ENCODE measurements around the gene PTPN3. TPM values are rescaled to one million over a fixed set of nuclear protein-coding genes. Genes with fewer than 3 reads are reported as not detected.
A peak's percentile ranks its signal among the peaks of the same experiment; 100 is the strongest.
"Not testable (repeated sequence)": the region's sequence is repeated elsewhere in the genome, so short reads cannot be mapped to it uniquely, and the experiment has no call there.

The PTPN3 gene
- total RNA-seq, result 6.2 to 7.5 TPM (median 6.8 TPM) in 3 replicates

DNA sequence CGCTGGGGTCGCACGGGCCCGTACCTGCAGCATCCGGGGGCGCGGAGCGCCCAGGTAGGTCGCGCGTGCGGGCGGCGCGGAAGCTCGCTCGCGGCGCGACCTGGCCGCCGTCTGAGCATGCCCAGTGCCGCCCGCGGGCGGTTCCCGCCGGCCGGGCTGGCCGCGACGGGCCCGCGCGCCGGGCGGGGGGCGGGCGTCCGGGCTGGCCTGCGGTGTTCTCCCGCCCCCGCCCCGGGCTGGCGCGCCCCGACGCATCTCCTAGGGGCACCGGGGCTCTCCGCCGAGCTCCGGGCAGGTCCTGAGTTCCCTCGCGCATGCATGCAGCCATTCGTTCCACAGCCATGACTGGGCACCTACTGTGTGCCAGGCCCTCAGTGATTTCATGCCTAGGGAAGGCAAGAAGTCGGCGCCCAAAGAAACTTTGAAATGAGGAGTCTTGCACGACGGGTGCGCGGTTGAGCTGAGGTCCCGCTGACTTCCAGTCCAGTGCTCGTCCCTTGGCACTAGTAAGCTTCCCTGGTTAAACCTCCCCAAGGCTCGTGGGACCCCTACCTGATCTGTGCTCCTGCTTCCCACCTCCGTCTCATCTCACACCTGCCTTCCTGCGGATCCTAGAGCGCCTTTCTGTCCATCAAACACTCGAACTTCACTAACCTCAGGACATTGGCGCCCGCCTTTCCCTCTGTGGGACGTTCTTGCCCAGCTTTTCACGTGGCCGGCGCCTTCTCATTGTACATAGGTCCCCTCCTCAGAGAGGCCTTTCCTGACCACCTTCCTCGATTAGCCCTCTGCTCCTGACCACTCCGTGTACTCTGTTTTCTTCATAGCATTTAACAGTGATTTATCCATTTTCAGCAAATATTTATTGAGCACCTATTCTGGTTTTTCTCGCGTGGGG lies at the start of gene PTPN3:
Gene PTPN3, minus strand, starts transcription at position 113 of the 898 bp plus-strand sequence. CDS start 34,873 bp downstream, outside the sequence.
- H3K9me3 Mint-ChIP-seq, result no peaks in the 10 kb centered on the region
- H3K4me3 Mint-ChIP-seq, result peak within 1 kb of the TSS; percentile 71
- no peak within 1 kb of the TSS for H3K27ac Mint-ChIP-seq
- H3K27me3 Mint-ChIP-seq (ENCODE audit: low read depth), result peaks cover 84% of the 10 kb centered on the region
- TF ChIP-seq, protein P1, sequence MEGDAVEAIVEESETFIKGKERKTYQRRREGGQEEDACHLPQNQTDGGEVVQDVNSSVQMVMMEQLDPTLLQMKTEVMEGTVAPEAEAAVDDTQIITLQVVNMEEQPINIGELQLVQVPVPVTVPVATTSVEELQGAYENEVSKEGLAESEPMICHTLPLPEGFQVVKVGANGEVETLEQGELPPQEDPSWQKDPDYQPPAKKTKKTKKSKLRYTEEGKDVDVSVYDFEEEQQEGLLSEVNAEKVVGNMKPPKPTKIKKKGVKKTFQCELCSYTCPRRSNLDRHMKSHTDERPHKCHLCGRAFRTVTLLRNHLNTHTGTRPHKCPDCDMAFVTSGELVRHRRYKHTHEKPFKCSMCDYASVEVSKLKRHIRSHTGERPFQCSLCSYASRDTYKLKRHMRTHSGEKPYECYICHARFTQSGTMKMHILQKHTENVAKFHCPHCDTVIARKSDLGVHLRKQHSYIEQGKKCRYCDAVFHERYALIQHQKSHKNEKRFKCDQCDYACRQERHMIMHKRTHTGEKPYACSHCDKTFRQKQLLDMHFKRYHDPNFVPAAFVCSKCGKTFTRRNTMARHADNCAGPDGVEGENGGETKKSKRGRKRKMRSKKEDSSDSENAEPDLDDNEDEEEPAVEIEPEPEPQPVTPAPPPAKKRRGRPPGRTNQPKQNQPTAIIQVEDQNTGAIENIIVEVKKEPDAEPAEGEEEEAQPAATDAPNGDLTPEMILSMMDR (IDR thresholded peaks at IDR 0.05; ENCODE audit: unreplicated experiment), result no peak
- peak in 1 of 2 experiments; percentile 48 for DNase-seq (ENCODE audit: low spot score in 2 of 2, unreplicated experiment in 2 of 2)
- H3K36me3 Mint-ChIP-seq, result no peaks in the 10 kb centered on the region
- peaks cover 20% of the 10 kb centered on the region for H3K4me1 Mint-ChIP-seq

- Mint-ChIP-seq H3K9me3 (peaks cover 35% of the 10 kb centered on the region), H3K36me3 (peaks cover 14% of the 10 kb centered on the region)
- not testable (repeated sequence) for DNase-seq (ENCODE audit: low spot score in 2 of 2, unreplicated experiment in 2 of 2); H3K27ac Mint-ChIP-seq; H3K27me3 Mint-ChIP-seq (ENCODE audit: low read depth); H3K4me3 Mint-ChIP-seq; H3K4me1 Mint-ChIP-seq
Observed at GRCh38 chr9:109544954-109545353, 46.8 kb upstream of the PTPN3 start.

DNA sequence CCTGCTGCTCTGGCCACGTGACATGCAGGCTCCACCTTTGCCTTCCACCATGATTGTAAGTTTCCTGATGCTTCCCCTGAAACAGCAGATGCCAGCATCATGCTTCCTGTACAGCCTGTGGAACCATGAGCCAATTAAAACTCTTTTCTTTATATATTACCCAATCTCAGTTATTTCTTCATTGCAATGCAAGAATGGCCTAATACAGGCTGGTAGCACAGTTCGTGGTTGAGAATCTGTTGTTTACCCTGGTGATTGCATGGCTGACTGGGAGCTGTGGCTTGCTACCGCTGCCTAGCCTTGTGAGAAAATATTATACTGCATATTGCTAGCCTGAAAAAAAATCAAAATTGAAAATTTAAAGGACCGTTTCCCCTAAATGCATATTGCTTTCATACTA lies 44.8 kb upstream of the PTPN3 start:
- TF ChIP-seq, protein P1 (IDR thresholded peaks at IDR 0.05; ENCODE audit: unreplicated experiment), result no peak
- no peak overlapping the region for H3K4me3 Mint-ChIP-seq
- H3K4me1 Mint-ChIP-seq, result peaks cover 15% of the 10 kb centered on the region
- H3K27ac Mint-ChIP-seq, result no peak overlapping the region
- no peaks in the 10 kb centered on the region for H3K27me3 Mint-ChIP-seq (ENCODE audit: low read depth)
- H3K9me3 Mint-ChIP-seq, result peaks cover 34% of the 10 kb centered on the region
- no peak for DNase-seq (ENCODE audit: low spot score in 2 of 2, unreplicated experiment in 2 of 2)
- H3K36me3 Mint-ChIP-seq, result peaks cover 13% of the 10 kb centered on the region

- Mint-ChIP-seq H3K27ac (peak overlapping the region; percentile 44), H3K27me3 (ENCODE audit: low read depth) (no peaks in the 10 kb centered on the region), H3K36me3 (peaks cover 3% of the 10 kb centered on the region), H3K4me1 (peaks cover 38% of the 10 kb centered on the region), H3K4me3 (no peak overlapping the region), H3K9me3 (peaks cover 19% of the 10 kb centered on the region)
- DNase-seq (ENCODE audit: low spot score in 2 of 2, unreplicated experiment in 2 of 2), result no peak
- TF ChIP-seq, protein P1 (IDR thresholded peaks at IDR 0.05; ENCODE audit: unreplicated experiment), result no peak
Observed at GRCh38 chr9:109538346-109538745, 40.2 kb upstream of the PTPN3 start.

DNA sequence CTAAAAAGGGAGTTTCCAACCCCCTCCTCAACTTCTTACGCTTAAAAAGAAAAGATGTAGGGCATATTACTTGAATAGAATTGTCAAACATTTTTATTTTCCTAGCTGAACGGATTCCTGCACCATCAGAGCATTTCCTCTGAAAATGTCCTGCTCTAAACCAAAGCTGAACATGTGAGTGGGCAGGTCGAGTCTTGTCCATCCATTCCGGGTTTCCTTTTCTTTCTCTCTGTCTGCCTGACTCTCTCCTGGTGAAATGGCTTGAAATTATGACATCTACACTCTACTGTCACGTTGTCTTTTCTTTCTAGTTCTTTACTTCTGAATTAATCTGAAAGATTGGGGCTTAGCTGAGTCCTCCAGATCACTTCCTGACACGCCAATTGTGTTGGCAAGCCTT lies 39.2 kb upstream of the PTPN3 start:
- no peaks in the 10 kb centered on the region for H3K27me3 Mint-ChIP-seq (ENCODE audit: low read depth)
- H3K27ac Mint-ChIP-seq, result peak overlapping the region; percentile 84
- TF ChIP-seq, protein P1 (IDR thresholded peaks at IDR 0.05; ENCODE audit: unreplicated experiment), result no peak
- no peak for DNase-seq (ENCODE audit: low spot score in 2 of 2, unreplicated experiment in 2 of 2)
- H3K36me3 Mint-ChIP-seq, result no peaks in the 10 kb centered on the region
- H3K9me3 Mint-ChIP-seq, result peaks cover 10% of the 10 kb centered on the region
- H3K4me3 Mint-ChIP-seq, result no peak overlapping the region
- H3K4me1 Mint-ChIP-seq, result peaks cover 40% of the 10 kb centered on the region

GRCh38 chr9:109536859-109537258 lies 38.8 kb upstream of the PTPN3 start:
- TF ChIP-seq, protein P1 (IDR thresholded peaks at IDR 0.05; ENCODE audit: unreplicated experiment), result no peak
- Mint-ChIP-seq H3K36me3 (no peaks in the 10 kb centered on the region), H3K27me3 (ENCODE audit: low read depth) (no peaks in the 10 kb centered on the region), H3K4me3 (no peak overlapping the region), H3K27ac (peak overlapping the region; percentile 85), H3K4me1 (peaks cover 40% of the 10 kb centered on the region), H3K9me3 (peaks cover 6% of the 10 kb centered on the region)
- DNase-seq (ENCODE audit: low spot score in 2 of 2, unreplicated experiment in 2 of 2), result no peak

Measured in mesothelial cell of epicardium (in vitro differentiated cells).